ENCODE data around the gene MPP2.
"Not testable (repeated sequence)": the region's sequence is repeated elsewhere in the genome, so short reads cannot be mapped to it uniquely, and the experiment has no call there.

The MPP2 gene

DNA sequence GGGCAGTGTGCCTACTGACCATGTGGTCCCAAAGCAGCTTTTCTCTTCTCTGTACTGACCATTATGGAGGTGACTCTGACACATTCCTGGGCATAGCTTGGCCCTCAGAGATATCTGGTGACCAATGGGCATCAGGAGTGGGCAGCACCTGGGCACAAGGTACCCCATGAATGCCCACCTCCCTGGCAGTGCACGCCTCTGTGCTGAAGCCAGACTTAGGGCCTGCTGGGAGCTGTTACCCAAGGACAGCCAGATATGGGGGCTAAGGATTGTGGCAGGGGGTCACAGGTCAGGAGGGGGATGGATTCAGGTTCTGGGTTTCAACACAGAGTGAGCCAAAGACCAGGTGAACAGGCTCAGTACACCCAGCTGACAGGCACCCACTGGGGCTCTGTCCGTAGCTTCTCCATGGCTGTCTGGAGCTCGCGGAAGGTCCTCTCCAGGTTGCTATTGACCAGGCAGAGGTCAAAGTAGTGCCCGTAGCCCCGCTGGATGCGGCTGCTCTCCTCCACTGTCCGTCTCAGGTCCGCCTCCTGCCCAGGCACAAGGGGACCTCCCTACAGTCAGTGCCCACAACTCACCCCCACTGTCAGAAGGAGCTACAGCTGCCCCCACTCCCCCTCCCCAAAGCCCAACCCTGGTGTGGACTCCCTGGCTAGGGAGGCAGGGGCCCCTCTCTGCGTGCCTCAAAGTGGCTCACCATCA lies 29.7 kb downstream of the MPP2 start:
- no peak for DNase-seq (ENCODE audit: low read depth in 2 of 2, low spot score in 1 of 2)

DNA sequence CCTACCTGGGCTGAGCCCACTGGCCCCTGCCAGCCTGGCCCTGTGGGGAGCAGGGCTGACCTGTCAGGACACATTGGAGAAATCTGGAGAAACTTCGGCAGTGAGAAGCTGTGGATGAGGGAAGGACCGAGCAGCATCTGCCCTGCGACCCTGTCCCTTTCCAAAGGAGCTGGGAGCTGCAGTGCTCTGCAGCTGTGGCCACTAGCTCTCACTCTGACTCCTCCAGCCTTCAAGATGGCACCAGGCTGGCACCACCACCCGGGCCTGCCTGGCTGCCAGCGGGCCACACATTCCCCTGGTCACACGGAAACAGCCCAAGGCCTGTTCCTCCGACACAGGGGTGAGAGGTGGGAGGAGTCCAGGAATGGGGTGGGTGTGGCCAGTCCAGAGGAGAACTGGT lies 30.3 kb downstream of the MPP2 start:
- DNase-seq (ENCODE audit: low read depth in 2 of 2, low spot score in 1 of 2), result no peak

DNA sequence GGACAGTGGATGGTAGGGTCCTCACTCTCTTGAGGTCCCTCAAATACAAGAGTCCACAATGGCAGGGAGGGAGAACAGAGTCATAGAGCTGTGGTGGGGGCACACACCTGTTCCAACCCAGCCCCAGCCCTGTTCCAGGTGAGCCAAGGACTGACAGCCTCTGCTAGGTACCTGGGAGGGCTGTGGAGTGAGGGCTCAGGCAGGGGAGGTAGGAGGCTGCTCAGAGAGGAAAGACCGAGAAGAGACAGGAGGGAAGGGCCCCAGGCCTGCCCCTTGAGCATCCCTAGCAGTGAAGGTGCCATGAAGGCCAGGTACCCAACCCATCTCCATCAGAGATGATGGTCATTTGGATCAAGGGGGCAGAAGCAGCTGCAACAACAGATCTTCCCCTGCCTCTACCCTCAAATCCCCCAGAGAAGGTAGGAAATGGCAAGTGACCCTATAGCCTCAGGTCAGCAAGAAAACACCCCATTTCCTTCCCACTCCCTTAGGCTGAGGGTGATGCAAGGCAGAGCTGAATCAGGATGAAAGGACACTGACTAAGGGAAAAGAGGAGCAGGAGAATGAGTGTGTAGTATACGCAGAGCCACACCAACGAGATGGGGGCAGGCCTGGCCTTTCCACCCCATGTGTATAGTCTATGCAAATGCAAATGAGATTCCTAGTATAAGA lies 31.7 kb downstream of the MPP2 start:
- no peak for DNase-seq (ENCODE audit: low read depth in 2 of 2, low spot score in 1 of 2)

DNA sequence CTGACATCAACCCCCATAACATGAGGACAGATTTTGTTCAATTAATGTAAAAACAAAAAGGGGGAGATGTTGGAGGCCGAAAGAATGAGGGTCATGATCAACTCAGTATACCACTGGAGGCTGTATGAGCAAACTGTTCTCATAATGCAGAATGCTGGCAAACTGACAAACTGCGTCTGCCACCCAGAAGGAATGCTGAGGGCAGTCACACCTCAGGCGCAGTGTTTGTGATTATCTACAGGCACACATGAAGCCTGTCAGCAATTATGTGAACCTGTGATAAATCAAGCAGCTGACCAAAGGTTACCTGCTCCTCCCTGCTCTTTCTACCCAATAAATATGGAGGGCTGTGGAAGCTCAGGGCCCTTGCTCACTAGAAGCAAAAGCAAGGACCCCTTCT lies 33.0 kb downstream of the MPP2 start:
- no peak for DNase-seq (ENCODE audit: low read depth in 2 of 2, low spot score in 1 of 2)

DNA sequence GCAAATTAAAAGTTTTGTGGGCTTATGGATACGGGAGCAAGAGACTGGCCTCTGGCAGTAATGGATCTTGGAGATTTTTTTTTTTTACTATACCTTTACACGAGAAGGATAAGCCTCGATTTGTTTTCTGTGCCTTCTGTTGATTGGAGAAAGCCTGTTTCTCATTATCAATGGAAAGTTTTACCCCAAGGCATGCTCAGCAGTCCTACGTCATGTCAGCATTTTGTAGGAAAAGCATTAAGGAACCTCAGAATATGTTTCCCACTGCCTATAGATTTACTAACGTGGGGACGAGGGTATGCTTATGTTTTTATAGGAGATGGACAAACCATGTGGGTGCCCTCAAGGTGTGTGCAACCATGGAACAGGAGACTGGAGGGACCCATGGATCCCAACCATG lies 33.5 kb downstream of the MPP2 start:
- DNase-seq (ENCODE audit: low read depth in 2 of 2, low spot score in 1 of 2), result no peak

DNA sequence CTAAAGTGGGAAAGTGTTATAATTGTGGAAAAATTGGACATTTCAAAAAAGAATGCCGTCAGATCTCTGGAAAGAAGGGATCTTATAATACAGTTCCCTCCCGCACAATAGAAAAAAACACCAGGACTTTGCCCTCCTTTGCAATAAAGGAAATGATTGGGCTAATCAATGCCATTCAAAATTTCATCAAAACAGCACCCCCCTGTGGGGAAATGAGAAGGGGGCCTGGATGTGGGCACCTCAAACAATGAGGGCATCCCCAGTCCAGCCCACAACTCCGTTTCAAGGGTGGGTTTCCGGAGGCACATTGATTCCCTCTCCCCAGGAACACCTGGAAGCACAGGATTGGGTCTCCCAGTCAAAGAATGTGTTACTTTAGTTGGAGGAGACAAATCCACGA lies 34.2 kb downstream of the MPP2 start:
- no peak for DNase-seq (ENCODE audit: low read depth in 2 of 2, low spot score in 1 of 2)

DNA sequence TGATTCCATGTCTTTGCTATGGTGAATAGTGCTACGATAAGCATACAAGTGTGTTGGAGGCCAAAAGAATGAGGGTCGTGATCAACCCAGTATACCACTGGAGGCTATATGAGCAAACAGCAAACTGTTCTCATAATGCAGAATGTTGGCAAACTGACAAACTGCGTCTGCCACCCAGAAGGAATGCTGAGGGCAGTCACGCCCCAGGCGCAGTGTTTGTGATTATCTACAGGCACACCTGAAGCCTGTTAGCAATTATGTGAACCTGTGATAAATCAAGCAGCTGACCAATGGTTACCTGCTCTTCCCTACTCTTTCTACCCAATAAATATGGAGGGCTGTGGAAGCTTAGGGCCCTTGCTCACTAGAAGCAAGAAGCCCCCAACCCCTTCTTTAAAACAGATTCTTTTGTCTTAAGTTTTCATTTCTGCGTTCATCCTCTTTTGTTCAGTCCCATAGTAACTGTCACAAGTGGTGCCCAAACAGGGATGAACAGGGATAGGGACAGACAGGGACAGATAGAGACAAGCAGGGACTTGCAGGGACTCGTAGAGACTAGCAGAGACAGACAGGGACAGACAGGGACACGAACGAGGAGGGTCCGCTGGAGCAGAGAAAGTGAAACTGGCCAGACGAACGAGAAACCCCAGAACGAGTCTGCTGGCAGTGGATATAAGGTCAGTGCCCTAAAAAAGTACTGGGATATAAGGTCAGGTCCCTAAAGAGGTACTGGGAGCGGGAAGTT lies 35.2 kb downstream of the MPP2 start:
- DNase-seq (ENCODE audit: low read depth in 2 of 2, low spot score in 1 of 2), result no peak

DNA sequence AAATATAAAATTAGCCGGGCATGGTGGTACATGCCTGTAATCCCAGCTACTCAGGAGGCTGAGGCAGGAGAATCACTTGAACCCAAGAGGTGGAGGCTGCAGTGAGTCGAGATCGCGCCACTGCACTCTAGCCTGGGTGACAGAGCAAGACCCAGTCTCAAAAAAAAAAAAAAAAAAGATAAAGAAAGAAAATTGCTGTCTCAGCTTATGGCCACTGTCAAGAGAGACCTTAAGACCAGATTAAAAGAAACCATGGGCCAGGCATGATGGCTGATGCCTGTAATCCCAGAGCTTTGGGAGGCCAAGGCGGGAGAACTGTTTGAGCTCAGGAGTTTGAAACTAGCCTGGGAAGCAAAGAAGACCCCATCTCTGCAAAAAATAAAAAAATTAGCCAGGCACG lies 38.3 kb downstream of the MPP2 start:
- not testable (repeated sequence) for DNase-seq (ENCODE audit: low read depth in 2 of 2, low spot score in 1 of 2)

DNA sequence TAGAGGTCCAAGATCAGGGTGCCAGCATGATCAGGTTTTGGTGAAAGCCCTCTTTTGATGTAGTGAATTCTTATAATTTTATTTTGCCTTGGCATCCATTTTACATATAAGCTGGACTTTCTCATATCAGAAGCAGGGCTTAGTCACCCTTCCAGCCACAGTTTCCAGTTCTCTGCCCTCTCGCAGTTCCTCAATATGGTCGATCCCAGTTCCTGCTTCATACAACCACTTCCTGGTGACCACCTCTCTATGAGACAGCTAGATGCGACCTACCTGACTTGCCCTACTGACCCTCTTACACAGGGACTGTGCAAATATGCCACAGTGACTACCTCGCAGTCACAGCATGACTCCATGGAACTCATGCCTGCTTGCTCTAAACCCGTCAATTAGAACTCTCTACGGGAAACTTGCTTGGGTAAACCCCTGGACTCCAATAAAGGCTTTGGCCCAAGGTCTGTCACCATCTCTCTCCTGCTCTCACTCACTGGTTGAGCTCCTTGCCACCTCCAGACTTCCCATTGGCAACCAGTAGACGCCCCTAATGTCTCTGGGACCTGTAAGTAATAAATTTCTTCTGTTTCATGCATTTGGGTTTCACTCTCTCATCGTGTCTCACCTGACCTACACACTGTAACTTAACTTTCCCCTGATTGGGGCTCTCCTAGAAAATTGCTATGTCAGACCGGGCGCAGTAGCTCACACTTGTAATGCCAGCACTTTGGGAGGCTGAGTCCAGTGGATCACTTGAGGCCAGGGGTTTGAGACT lies 38.9 kb downstream of the MPP2 start:
- no peak for DNase-seq (ENCODE audit: low read depth in 2 of 2, low spot score in 1 of 2)

DNA sequence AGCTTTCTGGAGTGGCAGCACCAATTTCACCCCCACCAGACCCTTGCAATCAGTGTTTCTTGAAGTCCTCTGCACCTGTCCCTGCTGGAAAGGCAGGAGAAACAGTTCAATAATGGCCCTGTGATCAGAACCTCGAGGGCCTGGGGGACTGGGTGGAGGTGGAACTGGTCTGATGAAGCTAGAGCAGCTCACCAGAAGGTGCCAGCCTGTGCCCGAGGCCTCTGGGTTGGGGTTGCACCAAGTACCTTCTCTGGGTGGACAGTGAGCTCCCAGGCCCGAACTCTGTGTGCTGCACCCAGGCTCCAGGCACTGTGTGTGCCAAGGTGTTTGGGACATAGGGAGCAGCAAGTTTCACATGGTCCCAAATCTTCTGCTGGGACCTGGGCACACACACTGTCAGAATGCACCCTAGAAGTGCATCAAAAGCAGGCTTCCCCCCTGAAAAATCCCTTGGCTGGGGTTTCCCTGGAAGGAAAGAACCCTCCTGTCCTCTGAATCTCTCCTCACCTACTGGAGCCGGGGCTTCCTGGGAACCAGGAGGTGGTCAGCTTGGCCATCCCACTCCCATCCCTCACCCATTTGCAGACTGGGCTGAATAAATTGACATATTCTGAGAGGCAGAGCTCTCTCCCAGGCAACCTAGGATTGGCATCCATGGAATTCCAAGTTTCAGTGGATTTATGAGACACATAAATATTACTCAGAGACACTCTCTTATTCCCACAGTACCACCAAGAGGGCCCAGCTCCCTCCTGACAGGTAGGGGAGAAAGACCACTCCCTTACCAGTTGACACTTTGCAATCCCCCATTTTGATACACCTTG lies 43.0 kb downstream of the MPP2 start:
- DNase-seq (ENCODE audit: low read depth in 2 of 2, low spot score in 1 of 2), result no peak

DNA sequence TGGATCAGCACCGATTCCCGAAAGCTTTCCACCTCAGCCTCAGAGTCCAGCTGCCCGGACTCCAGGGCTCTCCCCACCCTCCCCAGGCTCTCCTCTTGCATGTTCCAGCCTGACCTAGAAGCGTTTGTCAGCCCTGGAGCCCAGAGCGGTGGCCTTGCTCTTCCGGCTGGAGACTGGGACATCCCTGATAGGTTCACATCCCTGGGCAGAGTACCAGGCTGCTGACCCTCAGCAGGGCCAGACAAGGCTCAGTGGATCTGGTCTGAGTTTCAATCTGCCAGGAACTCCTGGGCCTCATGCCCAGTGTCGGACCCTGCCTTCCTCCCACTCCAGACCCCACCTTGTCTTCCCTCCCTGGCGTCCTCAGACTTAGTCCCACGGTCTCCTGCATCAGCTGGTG lies 45.4 kb downstream of the MPP2 start:
- DNase-seq (ENCODE audit: low read depth in 2 of 2, low spot score in 1 of 2), result no peak

DNA sequence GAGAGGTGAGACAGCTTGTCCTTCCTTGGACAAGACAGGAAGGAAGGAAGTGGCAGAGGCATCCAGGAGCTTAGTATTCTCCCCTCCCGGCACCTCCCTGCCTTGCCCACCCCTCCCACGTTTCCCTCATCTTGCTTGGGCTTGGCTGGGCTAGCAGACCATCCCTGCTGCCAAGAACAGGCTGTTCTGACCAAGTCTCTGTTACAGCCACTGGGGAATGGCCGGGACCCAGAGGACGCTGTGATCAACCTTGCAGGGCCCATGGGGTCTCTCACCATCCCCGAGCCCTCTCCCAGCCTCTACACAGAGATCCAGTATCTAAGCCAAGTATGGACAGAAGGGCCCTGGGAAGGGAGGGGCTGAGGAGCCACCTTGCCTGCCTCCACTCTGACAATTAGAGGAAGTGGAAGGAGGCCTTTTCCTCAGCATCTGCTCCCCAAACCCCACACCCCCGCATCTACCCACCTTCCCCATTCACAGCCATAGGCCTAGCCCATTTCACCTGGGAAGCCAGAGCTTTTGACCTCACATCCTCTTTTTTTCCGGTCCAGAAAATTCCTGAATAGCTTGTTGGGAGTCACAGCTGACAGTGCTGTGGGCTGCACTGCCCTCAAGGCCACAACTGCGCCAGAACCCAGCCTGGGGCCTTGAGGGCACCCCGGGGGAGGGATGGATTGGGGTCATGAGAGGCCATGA lies 46.3 kb downstream of the MPP2 start:
- DNase-seq (ENCODE audit: low read depth in 2 of 2, low spot score in 1 of 2), result no peak

DNA sequence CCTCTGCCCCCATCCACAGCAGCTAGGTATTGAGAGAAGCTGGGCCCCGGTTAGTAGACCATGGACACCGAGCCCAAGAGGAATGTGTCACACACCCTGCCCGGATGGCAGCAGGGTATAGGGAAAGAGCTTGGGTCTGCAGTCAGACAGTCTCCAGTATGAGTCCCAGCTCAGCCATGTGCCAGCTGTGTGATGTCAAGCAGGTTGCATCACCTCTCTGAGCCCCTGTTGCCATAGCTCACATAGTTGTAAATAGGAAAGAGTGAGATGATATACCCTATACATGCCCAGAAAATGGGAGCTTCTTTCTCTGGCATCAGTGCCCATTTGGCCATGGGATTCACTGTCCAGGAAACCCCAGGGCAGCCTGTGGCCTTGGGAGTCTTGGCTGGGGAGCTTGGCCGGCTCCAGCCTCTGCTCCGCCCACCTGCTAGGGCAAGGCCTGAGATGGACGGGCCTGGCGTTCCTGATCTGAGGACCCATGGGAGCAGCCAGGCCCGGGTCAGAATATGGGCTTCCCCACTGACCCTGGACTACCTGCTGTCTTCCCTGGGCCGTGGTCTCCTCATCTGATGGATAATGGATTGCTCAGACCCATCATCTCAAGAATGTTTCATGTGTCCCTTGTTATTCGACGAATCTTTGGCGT lies 47.1 kb downstream of the MPP2 start:
- DNase-seq (ENCODE audit: low read depth in 2 of 2, low spot score in 1 of 2), result no peak

DNA sequence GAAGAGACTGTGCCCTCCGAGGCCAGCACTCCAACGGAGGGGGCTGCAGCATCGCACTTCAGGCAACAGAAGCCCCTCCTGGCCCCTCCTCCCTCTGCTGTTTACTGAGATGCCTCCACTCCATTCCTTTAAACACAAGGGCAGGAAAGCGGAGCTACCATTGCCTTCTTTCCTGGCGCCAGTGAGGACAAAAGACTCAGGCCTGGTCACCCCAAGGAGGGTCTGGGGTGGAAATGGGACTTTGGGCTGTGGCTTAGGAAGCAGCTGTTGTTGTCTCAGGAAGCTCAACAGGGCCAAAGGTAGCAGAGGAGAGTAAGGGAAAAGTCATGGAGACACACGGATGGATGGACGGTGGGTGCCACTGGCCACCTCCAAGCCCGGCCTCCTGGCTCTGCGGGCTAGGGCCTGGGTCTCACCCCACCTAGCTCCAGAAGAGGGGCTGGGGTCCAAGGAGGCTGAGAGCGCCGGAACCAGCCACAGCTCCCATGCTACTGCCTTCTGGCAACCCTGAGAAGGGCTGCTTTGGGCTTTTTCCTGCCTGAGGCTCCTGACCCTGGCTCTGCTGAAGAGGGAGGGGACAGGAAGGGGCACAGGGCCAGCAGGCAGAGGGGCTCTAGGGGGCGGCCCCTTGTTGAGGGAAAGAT lies 49.3 kb downstream of the MPP2 start:
- no peak for DNase-seq (ENCODE audit: low read depth in 2 of 2, low spot score in 1 of 2)

DNA sequence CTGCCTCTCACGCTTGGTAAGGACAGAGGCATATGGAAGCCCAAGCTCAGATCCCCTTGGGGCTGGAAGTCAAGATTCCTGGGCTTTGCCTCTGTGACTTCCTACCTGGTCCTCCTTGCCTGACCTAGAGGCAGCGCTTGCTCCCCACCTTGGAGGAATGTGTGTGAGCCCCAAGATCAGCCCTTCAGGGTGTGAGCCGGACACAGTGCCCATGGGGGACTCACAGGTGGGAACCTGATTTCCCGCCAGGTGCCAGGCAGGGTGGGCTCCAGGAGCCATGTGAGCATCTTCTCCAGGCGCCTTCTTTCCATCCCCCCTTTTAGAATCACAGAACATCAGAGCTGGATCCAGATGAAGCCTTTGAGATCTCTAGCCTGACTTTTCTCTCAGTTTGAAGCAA lies 50.2 kb downstream of the MPP2 start:
- no peak for DNase-seq (ENCODE audit: low read depth in 2 of 2, low spot score in 1 of 2)

DNA sequence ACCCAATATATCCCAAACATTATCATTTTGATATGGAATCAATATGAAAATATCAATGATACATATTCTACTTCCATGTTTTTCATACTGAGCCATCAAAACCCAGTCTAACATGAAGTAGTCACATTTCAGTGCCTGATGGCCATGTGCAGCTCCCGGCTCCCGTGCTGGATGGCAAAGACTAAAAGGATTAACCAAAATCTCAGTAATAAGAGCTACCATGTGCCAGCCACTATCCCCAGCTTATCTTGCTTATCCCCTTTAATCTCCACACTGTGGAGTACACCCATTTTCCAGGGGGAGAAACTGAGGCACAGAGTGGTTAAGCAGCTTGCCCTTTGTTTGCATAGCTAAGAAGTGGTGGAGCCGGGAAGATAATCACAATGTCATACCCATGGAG lies 51.2 kb downstream of the MPP2 start:
- DNase-seq (ENCODE audit: low read depth in 2 of 2, low spot score in 1 of 2), result no peak

DNA sequence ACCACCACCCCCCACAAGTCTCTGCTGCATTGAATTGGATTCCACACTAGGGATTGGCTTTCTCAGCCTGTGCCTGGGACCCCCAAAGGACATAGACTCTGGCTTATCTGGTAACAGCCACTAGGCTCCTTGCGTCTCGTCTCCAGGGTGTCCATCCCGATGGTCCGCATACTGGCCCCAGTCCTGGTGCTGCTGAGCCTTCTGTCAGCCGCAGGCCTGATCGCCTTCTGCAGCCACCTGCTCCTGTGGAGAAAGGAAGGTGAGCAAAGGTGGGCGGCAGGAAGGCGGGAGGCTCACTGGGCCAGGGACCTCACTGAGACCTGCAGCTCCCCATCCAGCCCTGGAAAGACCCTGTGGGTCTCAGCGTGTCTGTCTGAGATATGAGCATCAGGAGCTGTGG lies 52.3 kb downstream of the MPP2 start:
- DNase-seq (ENCODE audit: low read depth in 2 of 2, low spot score in 1 of 2), result no peak

DNA sequence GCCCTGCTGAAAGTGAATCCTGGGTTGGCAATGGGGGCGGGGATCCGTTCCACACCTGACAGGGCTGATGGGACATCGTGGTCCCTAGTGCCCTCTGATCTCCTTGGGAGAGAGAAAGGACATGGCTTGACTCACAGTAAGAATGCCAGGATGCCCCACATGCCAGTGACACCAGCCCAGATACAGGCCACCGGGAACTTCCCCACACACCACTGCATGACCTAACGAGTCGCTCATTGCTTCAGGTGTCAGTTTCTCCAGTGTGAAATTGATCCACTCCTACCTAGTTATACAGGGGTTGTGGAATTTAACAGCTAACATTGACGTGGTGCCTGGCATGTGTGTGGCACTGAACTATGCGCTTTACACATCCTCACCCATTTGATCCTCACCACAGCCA lies 52.8 kb downstream of the MPP2 start:
- DNase-seq (ENCODE audit: low read depth in 2 of 2, low spot score in 1 of 2), result no peak

DNA sequence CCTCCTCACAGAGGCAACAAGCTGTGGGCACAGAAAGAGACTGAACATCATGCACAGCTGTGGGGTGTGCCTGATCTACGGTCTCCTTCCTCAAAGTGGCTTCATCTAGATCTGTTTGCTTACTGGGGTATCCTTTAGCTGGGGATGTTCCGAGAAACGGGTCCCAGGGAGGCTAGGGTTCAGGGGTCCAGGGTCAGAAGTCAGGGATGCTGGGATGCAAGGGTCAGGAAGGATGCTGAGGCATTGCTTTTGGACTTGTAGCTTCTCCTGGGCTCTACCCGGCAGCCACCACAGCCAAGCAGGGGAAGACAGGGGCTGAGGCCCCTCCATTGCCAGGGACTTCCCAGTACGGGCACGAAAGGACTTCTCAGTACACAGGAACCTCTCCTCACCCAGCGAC lies 53.8 kb downstream of the MPP2 start:
- no peak for DNase-seq (ENCODE audit: low read depth in 2 of 2, low spot score in 1 of 2)

Measured in stimulated activated CD8-positive, alpha-beta memory T cell treated with anti-CD3 and anti-CD28 coated beads, Interleukin-4, amount 100 ng/mL, for 1 hour (primary cell).